Left lung (tissue), 10 donors: Measurements from ENCODE around the gene NGLY1. TPM values are rescaled to one million over a fixed set of nuclear protein-coding genes. Genes with fewer than 3 reads are reported as not detected.

Source experiments
- ATAC-seq: fragments of 200-7000 bp; cut with Tn5 transposase; one replicate; pipeline ENCODE4 v1.9.1; 2020; ENCODE audit warnings: moderate library complexity
- DNase-seq, 4 donors: peaks; one replicate each; pipeline ENCODE4 v3.0.0-alpha.2; 2013 to 2020
- H3K27ac ChIP-seq, 2 donors: fragments of 200-600 bp; sonication (generic) in 1 of 2; one replicate each; pipeline versions ENCODE4 v1.5.0 to v1.8.0; 2020 to 2021
- H3K27me3 ChIP-seq, 2 donors: fragments of 200-600 bp; sonication (generic) in 1 of 2; one replicate each; pipeline versions ENCODE4 v1.5.0 to v1.8.0; 2020 to 2021
- H3K36me3 ChIP-seq, 2 donors: fragments of 200-600 bp; sonication (generic) in 1 of 2; one replicate each; pipeline versions ENCODE4 v1.5.0 to v1.8.0; 2020 to 2021
- H3K4me1 ChIP-seq, 2 donors: fragments of 200-600 bp; one replicate each; pipeline ENCODE4 v1.8.0; 2021
- H3K4me3 ChIP-seq, 2 donors: fragments of 200-600 bp; sonication (generic) in 1 of 2; one replicate each; pipeline versions ENCODE4 v1.5.0 to v1.8.0; 2020 to 2021; ENCODE audit warnings: mild to moderate bottlenecking in 1 of 2
- H3K9me3 ChIP-seq, 2 donors: fragments of 200-600 bp; sonication (generic) in 1 of 2; one replicate each; pipeline versions ENCODE4 v1.5.0 to v1.8.0; 2020 to 2021
- intact Hi-C, 2 donors: fragments of 100-400 bp; cut with DNase I; formaldehyde crosslinking; loops; one replicate each; pipeline versions ENCODE4 v1.11.2 to v1.14.2; 2022
- polyA plus RNA-seq, 6 donors: library from polyadenylated mRNA; unstranded; fragments of 120-200 nt; gene quantifications; one replicate each; pipeline ENCODE4 v1.2.1, GENCODE V29; 2013; ENCODE audit not compliant: insufficient read length in 6 of 6
- total RNA-seq, 2 donors: library from RNA; stranded (reverse); fragmentation: NEBNext Ultra II Directional; extraction: Animal tissue kit (Norgen Biotek cat#: 25700); gene quantifications; one replicate each; pipeline ENCODE4 v1.2.1, GENCODE V29; 2021
- TF ChIP-seq, protein P1 (sequence below), 2 donors: fragments of 200-600 bp; sonication (generic) in 1 of 2; IDR thresholded peaks; one replicate each; pipeline versions ENCODE4 v1.5.0 to v1.8.0; 2021; ENCODE audit warnings: antibody characterized with exemption in 2 of 2
- donor health status: DM: no; HTN: yes; CAD: no.
- donor health status: DM: no; HTN: no; CAD: no.

Gene NGLY1
- total and polyA plus RNA-seq, 8 donors = 31.2 to 46.9 (median 41.0) TPM

DNA sequence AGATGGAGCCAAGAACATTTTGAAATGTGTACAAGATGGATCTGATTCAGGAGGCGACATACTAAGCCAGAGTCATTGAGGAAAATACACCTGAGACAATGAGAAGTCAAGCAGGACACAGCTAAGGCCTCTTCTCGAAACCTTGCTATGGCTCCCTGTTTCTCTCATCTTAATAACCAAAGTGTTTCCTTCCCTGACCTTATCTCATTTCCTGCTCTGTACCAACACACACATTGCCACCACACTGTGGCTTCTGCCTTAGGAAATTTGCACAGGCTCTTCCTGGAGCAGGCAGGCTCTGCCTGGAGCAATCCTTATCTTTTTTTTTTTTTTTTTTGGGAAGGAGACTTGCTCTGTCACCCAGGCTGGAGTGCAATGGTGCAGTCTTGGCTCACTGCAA lies 43.3 kb upstream of the NGLY1 start:
- Histone ChIP-seq H3K27me3 (no peaks in the 10 kb centered on the region), H3K27ac (no peak overlapping the region), H3K4me1 (no peaks in the 10 kb centered on the region), H3K36me3 (no peaks in the 10 kb centered on the region), H3K4me3 (no peak overlapping the region), H3K9me3 (no peaks in the 10 kb centered on the region)
- DNase-seq = no peak
- intact Hi-C loops = no loop called here
- TF ChIP-seq, protein P1, sequence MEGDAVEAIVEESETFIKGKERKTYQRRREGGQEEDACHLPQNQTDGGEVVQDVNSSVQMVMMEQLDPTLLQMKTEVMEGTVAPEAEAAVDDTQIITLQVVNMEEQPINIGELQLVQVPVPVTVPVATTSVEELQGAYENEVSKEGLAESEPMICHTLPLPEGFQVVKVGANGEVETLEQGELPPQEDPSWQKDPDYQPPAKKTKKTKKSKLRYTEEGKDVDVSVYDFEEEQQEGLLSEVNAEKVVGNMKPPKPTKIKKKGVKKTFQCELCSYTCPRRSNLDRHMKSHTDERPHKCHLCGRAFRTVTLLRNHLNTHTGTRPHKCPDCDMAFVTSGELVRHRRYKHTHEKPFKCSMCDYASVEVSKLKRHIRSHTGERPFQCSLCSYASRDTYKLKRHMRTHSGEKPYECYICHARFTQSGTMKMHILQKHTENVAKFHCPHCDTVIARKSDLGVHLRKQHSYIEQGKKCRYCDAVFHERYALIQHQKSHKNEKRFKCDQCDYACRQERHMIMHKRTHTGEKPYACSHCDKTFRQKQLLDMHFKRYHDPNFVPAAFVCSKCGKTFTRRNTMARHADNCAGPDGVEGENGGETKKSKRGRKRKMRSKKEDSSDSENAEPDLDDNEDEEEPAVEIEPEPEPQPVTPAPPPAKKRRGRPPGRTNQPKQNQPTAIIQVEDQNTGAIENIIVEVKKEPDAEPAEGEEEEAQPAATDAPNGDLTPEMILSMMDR (IDR thresholded peaks at IDR 0.05) = no peak
- no peak for ATAC-seq

DNA sequence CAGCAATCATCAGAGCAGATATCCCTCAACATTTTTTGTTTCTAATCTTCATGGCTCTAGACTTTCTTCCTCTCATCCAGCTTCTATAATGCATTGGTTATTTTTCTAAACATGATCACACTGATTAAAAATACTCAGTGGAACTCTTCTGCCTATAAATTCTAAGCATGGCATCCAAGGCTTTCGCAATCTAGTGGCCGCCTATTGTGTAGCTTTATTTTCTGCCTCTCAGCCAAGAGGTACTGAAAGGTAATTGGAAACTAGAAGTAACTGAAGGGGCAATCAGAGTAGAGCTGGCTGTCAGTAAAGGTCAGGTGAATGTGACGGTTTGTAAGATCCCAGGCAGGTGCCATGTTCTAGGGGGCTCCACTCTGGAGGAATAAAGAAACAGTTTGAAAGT lies 40.1 kb upstream of the NGLY1 start:
- ATAC-seq = no peak
- intact Hi-C loops = no loop called here
- Histone ChIP-seq H3K4me1 (no peaks in the 10 kb centered on the region), H3K9me3 (no peaks in the 10 kb centered on the region), H3K36me3 (no peaks in the 10 kb centered on the region), H3K27ac (no peak overlapping the region), H3K27me3 (no peaks in the 10 kb centered on the region), H3K4me3 (no peak overlapping the region)
- no peak for DNase-seq
- TF ChIP-seq, protein P1 (IDR thresholded peaks at IDR 0.05) = no peak

DNA sequence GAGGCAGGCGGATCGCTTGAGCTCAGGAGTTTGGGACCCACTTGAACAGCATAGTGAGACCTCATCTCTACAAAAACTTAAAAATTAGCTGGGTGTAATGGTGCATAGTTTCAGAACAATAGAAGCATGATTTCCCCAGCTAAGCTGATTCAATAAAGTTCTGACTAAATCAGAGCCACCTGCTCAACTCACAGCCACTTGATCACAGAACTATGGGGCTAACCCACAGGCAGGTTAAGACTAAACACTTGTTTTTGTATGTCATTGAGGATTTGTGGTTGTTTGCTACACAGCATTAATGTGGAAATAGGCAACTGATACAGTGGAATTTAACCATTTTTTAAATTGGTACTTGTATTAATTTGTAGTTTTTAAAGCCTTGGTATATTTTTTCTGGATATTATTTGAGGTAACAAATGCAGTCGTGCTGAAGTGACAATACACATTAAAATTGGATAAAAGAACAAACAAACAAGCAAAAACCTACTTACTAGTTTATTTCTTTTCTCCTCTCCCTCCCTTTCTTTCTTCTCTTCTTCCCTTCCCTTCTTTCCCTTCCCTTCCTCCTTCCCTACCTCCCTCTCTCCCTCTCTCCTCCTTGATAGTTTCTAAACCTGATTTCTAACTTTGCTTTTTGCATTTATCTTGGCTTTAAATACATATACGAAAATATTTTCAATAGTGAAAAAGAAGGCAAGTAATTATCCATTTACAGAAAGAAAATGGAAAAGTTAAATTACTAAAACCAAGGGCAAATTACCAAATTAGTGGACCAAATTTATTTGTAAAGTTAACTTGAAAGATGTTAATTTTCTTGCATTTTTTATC lies 38.7 kb upstream of the NGLY1 start:
- no peak for ATAC-seq

DNA sequence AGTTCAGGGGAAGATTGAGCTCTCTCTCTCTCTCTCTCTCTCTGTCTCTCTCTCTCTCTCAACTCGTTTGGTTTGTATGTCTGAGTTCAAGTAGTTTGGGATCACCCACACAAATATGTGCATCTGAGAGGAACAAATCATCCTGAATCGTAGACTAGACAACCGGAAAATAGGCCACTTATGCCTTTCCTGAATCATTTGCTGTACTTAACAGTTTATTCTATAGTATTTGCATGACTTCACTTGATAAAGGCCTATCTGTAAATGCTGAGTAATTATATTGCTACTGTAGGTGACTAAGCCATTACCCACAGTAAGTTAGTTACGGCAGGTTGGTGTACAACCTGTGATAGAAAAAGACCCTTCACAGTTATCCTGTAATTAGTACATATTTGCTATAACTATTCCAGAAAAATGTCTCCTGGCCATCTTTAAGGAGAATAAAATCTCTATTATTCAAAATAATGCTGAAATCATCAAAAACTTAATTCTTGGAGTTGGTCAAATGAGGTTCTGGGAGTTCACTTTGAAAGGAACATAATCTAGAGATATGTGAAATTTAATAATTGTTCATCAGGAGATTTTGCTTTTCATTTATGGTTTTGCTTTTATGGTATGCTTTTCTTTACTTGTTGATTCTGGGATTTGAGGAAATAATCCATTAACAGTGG lies 37.7 kb upstream of the NGLY1 start:
- intact Hi-C loops = no loop called here
- no peak for DNase-seq
- ATAC-seq = no peak

More for the DNA sequence above, 38.7 kb upstream of the NGLY1 start:
- Histone ChIP-seq H3K9me3 (no peaks in the 10 kb centered on the region), H3K4me1 (no peaks in the 10 kb centered on the region), H3K4me3 (no peak overlapping the region), H3K27me3 (no peaks in the 10 kb centered on the region), H3K36me3 (no peaks in the 10 kb centered on the region), H3K27ac (no peak overlapping the region)
- intact Hi-C loops = no loop called here
- DNase-seq = no peak
- TF ChIP-seq, protein P1 (IDR thresholded peaks at IDR 0.05) = no peak

DNA sequence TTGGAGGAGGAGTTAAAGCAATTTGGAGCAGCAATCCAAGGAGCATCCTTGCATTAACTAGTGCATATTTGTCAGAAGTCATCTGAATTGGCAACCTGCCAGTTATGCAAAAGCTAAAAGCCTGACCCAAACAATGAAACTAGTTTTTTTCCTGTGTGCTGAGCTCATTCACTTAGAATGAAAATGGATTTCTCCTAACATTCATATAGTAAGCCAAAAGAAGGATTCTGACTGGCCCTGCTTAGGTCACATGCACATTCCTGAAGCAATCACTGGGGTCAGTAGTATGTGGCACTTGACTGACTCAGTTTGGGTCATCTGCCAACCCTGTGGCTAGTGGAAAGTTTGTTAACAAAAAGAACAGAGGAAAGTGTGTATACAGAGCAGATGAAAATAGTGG lies 37.1 kb upstream of the NGLY1 start:
- intact Hi-C loops = no loop called here
- Histone ChIP-seq H3K27ac (no peak overlapping the region), H3K4me3 (no peak overlapping the region), H3K27me3 (no peaks in the 10 kb centered on the region), H3K36me3 (no peaks in the 10 kb centered on the region), H3K4me1 (no peaks in the 10 kb centered on the region), H3K9me3 (no peaks in the 10 kb centered on the region)
- peak in 2 of 4 donors; percentile 15 to 40 for DNase-seq
- TF ChIP-seq, protein P1 (IDR thresholded peaks at IDR 0.05) = no peak
- ATAC-seq = peak; percentile 77

More for the DNA sequence above, 37.7 kb upstream of the NGLY1 start:
- no peak overlapping the region for H3K27ac ChIP-seq
- H3K9me3 ChIP-seq = no peaks in the 10 kb centered on the region
- no peaks in the 10 kb centered on the region for H3K36me3 ChIP-seq
- no peaks in the 10 kb centered on the region for H3K27me3 ChIP-seq
- no peaks in the 10 kb centered on the region for H3K4me1 ChIP-seq
- TF ChIP-seq, protein P1 (IDR thresholded peaks at IDR 0.05) = no peak
- H3K4me3 ChIP-seq = no peak overlapping the region
